ENCODE measurements around the gene COQ10A.

COQ10A gene

DNA sequence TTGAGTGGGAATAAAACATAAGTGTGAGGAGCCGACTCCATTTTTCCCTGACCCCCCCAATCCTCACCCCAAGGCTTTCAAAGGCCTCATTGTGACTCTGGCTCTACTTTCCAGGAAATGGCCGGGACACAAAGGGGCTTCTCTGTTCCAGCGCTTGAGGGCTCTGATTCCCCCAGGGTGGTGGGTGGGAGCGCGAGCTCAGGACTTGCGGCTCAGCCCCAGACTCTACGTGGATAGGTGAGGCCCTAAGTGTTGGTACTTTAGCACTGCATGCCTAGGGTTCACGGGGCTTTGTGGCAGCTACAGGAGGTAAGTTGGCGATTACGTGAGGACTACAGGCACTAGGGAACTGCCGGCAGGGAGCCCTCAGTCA is 48.5 kb downstream of the COQ10A start:
- DNase-seq, result peak in 44 of 56 donors; percentile 11 to 70 (median 51)

DNA sequence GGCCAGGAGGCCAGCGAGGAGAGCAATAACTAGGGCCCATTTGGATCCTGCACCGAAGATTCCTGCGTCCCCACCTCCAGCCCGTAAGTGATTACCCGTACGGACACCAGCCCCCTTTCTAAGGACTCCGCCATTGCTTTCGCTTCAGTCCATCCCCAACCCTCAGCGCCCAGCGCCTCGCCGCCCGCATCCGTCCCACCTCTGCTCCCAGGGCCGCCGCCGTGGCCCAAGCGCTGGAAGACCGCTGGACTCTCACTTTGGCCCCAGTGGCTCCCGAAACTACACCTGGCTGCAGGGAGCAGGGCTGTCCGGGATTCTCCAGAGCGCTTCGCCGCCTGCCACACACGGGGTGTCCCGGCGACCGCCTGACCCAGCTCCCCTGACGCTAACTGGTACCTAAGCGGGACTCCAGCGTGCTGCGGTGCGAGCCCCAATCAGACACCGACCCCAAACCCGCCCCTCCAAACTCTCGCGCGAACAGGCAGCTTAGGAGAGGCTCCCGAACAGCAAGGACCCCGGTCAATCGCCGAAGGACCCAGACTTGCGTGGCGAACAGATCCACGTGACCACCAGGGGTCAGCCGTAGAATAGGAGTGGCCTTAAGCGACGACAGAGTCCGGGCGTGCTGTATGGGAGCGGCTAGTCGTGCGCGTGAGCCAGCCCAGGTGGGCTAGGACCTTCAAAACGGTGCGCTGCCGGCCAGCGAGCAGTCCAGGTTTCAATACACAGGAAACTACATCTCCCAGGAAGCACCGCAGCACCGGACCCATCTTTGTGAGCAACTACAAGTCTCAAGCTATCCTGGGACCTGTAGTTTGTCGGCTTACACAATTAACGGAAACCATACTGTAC is 49.1 kb downstream of the COQ10A start, which contains the start of gene CNPY2:
TSS of gene CNPY2 (minus strand) at position 367 of the 852 bp plus-strand sequence. CDS start 771 bp downstream, outside the sequence.
- DNase-seq, result peak; percentile 53 to 98 (median 91)

- no peak for DNase-seq
Measured at GRCh38 chr12:56317675-56318074, 50.9 kb downstream of the COQ10A start.

All from amygdala (tissue), 56 donors.